Right hindlimb (tissue), 1 donor: ENCODE results near the gene RSBN1L.
"Not testable (repeated sequence)": the region's sequence is repeated elsewhere in the genome, so short reads cannot be mapped to it uniquely, and the experiment has no call there.

Experiments used
- DNase-seq: peaks from one replicate; pipeline ENCODE4 v3.0.0-alpha.2; 2018

Gene RSBN1L

DNA sequence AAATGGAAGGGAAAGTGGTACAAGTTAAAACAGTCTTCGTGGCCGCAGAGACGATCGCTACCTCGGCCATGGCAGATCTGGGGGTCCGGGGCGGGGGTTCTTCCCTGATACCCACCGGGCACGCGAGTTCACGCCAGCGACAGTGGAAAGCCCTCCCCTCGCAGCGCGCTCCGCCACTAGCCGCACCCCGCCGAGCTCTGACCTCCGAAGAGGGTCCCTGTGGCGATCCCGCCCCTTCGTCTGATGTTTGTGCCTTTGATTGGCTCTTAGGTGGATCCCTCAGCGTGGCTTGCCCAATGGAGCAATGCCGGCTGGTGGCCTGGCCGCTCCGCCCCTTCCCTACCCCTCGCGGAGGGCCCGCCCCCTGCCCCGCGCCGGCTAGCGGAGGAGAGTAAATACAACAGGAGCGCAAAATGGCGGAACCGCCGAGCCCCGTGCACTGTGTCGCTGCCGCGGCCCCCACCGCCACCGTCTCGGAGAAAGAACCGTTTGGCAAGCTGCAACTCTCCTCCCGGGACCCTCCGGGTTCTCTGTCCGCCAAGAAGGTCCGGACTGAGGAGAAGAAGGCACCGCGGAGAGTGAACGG lies at the start of gene RSBN1L:
TSS of gene RSBN1L (plus strand) at position 403 of the 586 bp plus-strand sequence. CDS start at position 414, 11 bp downstream.
- DNase-seq = peak; percentile 99

DNA sequence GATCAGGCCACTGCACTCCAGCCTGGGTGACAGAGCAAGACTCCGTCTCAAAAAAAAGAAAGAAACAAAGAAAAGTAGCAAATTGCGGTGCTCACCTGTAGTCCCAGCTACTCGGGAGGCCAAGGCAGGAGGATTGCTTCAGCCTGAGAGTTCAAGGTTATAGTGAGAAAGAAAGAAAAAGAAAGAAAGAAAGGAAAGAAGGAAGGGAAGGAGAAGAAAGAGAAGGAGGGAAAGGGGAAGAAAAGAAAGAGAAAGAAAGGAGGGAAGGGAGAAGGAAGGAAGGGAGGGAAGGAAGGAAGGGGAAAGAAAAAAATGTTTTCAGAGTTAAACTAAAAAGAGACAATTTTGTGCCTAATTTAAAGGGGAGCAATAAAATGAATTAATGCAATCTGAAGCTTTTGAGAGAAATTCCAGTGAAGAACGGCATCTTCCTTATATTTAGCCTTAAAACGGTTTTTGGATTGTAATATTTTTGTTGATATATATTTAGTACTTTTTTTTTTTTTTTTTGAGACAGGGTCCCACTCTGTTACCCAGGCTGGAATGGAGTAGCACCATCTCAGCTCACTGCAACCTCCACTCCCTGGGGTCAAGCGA lies 47.4 kb upstream of the RSBN1L start:
- no peak for DNase-seq

DNA sequence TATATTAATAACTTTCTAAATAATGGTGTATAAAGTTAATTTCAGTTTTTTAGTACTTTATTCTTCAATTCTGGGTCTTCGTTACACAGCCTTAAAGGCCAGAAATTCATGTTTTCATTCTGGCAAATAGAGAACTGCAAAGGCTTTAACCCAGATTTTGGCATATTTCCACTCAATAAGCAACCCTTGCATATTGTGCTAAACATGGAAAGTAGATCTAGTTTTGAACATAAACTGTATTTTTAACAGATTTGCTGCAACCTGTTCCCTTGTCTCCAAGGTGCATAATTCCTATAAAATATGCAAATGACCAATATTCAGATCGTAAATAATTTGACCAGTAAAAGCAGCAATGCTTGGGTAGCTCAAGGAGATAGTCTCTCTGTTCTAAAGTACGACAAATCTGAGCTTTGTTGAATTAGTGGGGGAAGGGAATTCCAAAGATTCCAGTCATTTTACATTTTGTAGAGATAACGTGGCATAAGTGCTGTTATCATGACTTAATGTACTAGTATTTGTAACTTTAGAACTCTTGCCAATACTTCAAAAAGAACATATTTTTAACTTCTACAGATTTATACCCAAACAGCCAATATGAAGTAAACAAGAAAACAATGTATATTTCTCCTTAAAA lies 46.4 kb upstream of the RSBN1L start:
- no peak for DNase-seq

DNA sequence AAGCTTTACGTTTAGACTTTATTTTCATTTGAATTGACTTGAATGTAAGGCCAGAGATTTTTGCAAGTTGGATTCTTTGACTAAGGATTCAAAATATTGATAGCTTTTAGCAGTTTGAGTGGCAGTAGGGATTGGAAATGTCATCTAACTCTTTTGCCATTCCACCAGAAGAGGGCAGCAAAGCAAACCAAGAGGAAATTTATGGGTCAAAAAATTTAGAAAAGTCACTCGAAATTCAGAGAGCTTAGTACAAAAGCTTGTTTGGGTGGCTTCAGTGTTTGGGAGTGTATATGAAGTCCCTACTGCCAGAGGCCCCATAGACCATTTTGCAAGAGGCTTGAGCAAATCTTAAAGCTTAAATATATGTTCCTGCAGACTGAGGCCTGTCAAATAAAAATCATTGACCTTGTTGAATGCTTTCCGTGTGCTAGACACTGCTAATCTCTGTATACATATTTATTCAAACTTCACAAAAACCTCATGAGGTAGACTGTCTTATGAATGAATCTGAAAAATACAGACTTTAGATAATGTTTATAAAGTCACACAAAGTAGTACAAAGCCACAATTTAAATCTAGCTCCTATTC lies 44.6 kb upstream of the RSBN1L start:
- DNase-seq = no peak

DNA sequence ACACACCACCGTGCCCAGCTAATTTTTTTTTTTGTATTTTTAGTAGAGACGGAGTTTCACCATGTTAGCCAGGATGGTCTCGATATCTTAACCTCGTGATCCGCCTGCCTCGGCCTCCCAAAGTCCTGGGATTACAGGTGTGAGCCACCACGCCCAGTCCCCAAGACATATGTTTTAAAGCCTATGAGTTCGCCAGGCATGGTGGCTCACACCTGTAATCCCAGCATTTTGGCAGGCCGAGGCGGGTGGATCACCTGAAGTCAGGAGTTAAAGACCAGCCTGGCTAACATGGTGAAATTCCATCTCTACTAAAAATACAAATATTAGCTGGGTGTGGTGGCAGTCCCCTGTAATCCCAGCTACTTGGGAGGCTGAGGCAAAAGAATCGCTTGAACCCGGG lies 43.4 kb upstream of the RSBN1L start:
- DNase-seq = not testable (repeated sequence)

DNA sequence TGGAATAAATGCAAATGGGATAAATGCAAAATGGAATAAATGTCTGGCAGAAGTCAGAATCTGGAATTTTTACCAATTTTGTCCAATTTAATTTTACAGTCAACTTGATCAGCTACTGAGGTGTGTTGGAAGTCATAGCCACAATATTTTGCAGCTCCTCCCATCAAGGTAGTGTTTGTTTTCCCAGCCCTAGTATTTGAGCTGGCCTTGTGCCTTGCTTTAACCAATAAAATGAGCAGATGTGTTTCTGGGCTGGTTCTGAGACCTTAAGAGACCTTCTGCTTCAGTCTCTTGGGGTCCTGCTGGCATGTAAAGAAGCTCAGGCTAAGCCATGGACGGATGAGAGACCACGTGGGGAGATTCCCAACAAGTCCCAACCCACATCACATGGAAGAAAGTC lies 42.7 kb upstream of the RSBN1L start:
- DNase-seq = no peak

DNA sequence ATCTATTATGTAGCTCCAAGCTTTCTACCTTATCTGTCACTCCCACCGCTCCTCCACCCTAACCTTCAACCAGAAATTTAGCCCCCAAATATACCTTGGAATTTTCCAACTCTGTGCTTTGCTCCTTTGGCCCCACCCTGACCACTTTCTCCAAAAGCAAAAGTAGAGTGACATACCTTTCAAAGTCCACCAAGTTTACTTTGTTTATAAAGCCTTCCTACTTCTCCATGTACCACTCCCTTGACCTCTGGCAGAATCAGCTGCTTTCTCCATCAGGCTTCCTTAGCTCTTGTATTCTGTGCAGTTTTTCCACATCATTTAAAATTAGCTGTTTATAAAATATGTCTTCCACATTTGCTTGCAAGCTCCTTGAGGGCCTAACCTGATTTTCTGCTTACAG lies 40.9 kb upstream of the RSBN1L start:
- DNase-seq = no peak

DNA sequence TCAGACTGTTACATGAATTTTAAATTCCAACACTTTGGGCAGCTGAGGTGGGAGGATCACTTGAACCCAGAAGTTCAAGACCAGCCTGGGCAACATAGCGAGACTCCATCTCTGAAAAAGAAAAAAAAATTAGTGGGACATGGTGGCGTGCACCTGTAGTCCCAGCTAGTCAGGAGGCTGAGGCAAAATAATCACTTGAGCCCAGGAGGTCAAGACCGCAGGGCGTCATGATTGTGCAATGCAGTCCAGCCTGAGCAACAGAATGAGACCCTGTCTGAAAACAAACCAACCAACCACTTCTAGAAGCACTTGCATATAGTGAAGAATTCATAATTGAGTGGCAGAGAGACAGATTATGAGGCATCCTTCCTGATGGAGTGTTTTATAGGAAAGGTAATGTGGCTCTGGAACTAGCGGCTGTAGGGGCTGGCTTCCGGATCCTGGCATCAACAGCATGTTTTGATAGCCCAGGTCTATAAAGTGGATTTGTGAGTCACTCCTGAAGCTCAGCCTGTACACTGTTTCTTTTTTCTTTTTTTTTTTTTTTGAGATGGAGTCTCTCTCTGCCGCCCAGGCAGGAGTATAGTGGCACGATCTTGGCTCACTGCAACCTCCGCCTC lies 40.3 kb upstream of the RSBN1L start:
- no peak for DNase-seq

DNA sequence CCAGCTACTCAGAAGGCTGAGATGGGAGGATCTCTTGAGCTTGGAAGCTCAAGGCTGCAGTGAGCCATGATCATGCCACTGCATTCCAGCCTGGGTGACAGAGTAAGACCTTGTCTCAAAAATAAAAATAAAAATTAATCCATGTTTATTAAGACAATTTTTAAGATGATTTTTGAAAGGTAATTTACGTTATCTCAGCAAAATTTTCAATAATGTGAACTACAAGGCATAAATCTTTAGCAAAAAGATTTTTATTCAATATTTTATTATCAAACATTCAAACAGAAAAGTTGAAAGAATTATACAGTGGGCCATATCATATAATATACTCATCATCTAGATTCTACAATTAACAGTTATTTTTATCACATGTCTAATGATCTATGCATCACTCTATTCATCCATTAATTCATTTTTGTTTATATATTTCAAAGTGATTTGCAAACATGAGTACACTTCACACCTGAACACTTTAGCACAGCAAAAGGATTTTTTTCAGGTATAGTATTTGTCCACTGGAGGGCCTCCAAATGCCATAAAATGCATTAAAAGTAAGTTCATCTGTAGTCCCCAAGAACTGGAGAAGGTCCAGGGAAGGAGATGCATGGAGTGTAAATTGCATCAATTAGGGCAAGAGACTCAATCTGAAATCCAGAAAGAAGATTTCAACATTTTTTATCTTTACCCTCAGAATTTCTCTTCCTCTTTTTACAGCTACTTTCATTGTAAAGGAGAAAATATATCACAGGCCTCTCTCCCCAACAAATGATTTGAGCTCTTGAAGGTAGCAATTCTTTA lies 38.6 kb upstream of the RSBN1L start:
- no peak for DNase-seq

DNA sequence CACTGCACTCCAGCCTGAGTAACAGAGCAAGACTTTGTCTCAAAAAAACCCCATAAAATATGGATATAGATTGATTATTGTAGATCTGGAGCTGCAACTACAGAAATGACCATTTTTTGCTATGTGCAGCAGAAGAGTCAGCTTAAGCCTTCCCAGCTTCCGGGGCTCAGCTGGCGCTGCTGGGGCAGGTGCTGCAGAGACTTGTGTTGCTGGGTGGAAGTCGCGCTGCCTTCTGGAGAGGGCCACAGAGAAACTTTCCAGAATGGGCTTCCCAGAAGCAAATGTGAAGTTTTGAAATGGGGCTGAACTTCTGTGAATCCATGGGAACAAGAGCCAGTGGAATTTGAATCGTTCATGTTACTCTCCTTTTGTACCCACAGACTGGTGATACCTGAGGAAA lies 37.3 kb upstream of the RSBN1L start:
- no peak for DNase-seq

DNA sequence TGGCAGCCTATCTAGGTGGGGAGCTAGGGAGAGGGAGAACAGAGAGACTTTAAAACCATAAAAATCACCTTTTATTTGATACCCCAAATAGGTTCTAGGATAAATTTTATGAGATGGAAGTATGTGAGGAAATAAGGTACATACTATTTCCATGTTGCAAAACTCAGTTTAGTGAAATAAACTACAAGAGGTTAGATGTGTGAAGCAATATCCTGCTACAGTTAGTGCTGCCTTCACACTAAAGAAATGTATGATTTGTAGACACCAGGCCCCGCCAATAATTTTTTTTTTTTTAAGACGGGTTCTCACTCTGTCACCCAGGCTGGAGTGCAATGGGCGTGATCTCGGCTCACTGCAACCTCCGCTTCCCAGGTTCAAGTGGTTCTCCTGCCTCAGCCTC lies 34.4 kb upstream of the RSBN1L start:
- no peak for DNase-seq

DNA sequence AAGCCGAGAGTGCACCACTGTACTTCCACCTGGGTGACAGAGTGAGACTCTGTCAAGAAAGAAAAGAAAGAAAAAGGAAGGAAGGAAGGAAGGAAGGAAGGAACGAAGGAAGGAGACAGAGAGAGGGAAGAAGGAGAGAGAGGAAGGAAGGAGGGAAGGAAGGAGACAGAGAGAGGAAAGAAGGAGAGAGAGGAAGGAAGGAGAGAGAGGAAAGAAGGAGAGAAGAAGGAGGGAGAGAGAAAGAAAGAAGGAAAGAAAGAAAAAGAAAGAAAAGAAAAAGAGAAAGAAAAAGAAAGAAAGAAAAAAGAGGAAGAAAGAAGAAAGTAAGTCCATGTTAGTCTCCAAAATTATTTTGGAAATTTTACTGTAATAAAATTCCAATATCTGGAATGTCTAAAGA lies 33.4 kb upstream of the RSBN1L start:
- no peak for DNase-seq

DNA sequence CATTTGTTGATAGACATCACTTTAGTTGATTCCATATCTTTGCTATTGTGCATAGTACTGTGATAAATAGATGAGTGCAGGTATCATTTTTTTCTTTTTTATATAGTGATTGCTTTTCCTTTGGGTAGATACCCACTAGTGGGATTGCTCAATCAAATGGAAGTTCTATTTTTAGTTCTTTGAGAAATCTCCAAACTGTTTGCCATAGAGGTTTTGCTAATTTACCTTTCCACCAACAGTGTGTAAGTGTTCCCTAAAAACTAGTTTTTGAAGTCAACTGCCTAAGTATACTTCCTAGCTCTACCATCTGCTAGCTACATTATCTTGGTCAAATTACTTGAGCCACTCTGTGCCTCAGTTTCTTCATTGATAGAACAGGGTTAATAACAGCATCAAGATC lies 31.5 kb upstream of the RSBN1L start:
- no peak for DNase-seq

DNA sequence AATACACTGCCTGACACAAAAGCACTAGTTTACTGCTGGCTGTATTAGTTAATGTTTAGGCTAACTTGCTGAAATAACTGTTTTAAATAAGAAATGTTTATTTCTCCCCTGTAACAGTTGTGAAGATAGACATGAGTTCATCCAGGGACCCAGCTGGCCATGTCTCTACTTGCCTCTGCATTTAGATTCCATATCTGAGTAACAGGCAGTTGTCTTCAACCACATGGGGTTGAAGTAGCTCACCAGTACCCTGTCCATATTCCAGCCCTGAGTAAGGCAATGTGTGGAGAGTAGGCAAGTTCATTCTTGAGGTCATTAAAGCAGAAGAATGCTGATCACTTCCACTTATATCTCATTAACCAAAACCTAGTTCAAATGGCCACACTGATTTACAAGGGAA lies 31.1 kb upstream of the RSBN1L start:
- no peak for DNase-seq

DNA sequence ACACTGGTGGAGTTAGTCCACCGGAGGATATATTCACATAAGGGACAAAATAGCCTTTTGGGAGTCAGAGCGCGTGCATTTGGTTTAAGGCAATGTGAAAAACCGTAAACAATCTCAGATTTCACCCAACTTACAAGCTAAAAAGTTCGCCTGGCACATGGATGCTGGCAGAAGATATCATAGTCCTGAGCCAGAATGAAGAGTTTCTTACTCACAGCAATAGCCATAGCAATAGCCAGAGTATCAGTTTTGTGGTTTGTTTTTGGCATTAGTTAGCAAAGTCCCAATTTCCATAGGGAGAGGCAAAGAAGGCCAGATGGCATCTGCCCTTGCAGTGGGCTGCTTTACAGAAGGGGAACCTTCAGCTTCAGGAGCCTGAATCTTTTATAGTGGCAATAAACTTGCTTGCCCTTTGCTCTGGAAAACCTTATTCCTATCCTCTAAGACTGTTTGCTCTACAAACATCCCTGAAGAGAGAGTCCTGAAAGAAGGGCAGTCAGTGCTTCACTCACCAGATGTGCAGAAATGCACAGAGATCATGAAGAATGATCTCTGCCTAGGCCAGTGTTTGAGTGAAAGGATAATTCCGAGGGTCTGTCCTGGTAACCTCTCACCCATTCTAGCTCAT lies 28.7 kb upstream of the RSBN1L start:
- no peak for DNase-seq

DNA sequence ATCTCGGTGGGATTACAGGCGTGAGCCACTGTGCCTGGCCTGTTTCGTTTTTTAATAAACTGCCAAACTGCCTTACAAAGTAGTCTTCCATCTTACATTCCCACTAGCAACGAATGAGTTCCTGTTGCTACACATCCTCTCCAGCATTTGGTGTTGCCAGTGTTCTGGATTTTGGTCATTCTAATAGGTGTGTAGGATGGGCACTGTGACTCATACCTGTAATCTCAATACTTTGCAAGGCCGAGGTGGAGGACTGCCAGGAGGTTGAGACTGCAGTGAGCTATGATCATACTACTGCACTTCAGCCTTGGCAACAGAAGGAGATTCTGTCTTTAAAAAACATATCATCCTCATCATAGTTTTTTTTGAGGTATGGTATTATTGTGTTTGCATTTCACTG lies 21.4 kb upstream of the RSBN1L start:
- DNase-seq = no peak

DNA sequence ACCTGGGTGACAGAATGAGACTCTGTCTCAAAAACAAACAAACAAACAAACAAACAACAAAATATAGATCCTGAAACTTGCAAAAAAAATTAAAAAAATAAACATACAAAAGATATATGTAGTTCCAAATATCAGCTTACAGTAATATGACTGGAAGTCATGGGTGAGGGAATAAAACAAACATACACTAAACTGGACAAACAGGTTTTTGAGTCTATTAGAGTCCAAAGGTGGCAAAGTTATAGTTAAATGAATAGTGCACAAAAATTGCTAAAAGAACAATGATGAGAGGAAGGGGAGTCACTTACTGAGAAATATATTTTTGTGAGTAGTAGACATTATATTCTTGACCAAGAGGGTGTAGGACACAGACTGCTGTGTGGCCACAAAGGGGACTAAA lies 16.7 kb upstream of the RSBN1L start:
- no peak for DNase-seq

DNA sequence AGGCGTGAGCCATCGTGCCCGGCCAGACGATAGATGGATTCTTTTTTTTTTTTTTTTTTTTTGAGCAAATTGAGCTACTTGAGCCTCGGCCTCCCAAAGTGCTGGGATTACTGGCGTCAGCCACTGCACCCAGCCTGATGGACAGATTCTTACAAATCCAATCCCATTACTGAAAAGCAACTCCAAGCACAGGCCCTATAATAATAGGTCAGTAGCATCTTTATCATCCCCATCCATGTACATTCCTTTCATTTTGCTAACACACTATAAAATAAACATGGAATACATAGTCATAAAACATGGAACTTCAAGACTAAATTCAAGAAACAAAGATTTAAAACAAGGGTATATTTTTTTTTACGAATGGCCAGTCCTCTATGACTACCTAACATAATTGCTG lies 16.0 kb upstream of the RSBN1L start:
- DNase-seq = no peak

DNA sequence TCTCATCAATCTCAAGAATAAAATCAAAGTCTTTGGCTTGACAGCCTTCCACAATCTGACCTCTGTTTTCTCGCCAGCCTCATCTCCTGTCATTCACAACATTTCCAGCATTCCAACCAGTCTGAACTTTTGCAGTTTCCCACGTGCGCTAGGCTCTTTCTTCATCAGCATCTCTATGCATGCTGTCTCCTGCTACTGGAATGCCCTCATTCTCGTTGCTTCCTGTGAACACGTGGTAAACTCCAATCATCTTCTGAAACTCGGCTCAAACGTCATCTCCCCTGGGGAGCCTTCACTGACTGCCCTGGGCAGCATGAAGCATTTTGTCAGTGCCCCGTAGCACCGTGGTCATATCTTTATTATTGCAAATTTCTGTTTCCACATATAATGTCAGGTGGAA lies 12.2 kb upstream of the RSBN1L start:
- peak; percentile 32 for DNase-seq

DNA sequence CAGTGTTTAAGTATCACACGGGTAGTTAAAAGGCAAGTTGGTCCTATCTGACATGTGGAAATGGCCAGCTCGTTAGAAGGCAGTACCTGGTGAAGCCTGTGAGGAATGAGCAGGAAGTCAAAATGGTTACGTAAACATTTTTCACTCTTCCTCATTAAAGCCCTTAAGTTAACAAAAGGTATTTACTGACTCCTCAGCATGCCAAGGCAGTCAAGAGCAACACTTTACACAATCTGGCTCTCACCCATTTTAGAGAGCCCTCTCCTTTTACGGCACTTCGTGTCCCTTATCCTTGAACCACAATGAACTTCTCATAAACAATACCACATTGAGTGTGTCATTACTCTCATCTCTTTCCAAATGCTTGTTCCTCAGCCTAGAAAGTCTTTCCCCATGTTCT lies 11.0 kb upstream of the RSBN1L start:
- DNase-seq = no peak

DNA sequence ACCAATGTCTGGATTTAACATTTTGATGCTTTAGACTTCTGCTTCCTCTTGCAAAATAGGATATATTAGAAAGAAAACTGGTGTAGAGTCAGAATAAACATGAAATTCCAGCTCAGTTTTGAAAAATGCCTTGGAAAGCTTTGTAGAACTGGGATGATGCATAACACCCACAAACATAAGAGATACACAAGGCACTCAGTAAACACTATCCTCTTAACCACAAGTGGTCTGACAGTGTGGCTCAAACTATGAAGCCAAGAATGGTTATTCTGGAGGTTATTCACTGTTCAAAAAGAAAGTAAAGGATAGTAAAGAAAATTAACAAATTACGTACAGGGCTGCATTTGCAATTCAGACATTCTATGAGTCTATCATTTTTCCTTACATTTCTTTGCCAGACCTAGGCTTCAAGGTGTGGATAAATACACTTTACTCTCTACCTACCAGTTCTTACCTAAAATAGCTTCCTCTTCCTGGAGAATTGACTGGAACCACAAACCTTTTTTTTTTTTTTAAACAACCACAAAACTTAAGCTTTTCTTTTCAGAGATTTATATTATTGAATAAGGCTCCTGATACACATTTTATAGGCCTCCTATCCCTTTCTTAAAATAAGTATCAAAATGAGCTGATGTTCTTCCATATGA lies 9.0 kb upstream of the RSBN1L start:
- DNase-seq = no peak

DNA sequence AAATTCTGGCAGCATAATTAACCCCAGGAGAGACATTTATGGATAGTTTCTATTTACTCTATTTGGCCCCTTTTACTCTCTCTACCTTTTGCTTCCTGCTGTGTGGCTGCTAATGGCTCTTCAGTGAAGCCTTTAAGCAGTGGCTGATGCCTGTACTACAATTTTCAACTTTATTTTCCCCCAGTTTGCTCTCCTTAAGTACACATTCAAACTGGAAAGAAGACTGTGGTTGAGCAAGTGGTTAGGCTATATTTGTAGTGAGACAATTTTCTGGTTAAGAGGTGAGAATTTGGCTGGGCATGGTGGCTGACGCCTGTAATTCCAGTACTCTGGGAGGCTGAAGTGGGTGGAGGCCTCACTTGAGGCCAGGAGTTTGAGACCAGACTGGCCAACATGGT lies 8.5 kb upstream of the RSBN1L start:
- DNase-seq = no peak
